Spinal cord (tissue), 10 donors: ENCODE measurements around the gene FRMD4A. TPM values are rescaled to one million over a fixed set of nuclear protein-coding genes. Genes with fewer than 3 reads are reported as not detected.

Source experiments
- DNase-seq, 6 donors: peaks; one replicate each; pipeline versions ENCODE4 v3.0.0 to v3.0.0-alpha.2; 2013 to 2015; ENCODE audit warnings: low spot score in 6 of 6, low read depth in 4 of 6
- H3K27ac ChIP-seq: one replicate; pipeline ENCODE4 v1.5.1; 2013; ENCODE audit warnings: low read depth, low read length, control low read depth
- H3K27me3 ChIP-seq: one replicate; pipeline ENCODE4 v1.6.1; 2013; ENCODE audit warnings: low read length; ENCODE audit not compliant: control insufficient read depth, insufficient read depth
- H3K36me3 ChIP-seq: one replicate; pipeline ENCODE4 v1.6.1; 2013; ENCODE audit warnings: low read length; ENCODE audit not compliant: control insufficient read depth, insufficient read depth
- H3K4me1 ChIP-seq: one replicate; pipeline ENCODE4 v1.6.1; 2013; ENCODE audit warnings: low read length; ENCODE audit not compliant: control insufficient read depth, insufficient read depth
- H3K4me3 ChIP-seq: one replicate; pipeline ENCODE4 v1.5.1; 2013; ENCODE audit warnings: low read depth, low read length, control low read depth
- H3K9me3 ChIP-seq: one replicate; pipeline ENCODE4 v1.6.1; 2013; ENCODE audit warnings: low read length; ENCODE audit not compliant: control insufficient read depth, insufficient read depth
- WGBS: methylation state at CpG from one replicate; pipeline ENCODE4 v1.1.5; 2013; ENCODE audit warnings: missing lambda C conversion rate; ENCODE audit not compliant: insufficient coverage; 5-methylcytosine and 5-hydroxymethylcytosine counted together
- polyA plus RNA-seq, 2 donors: library from polyadenylated mRNA; unstranded; fragments of 120-200 nt; gene quantifications; one replicate each; pipeline ENCODE4 v1.2.1, GENCODE V29; 2013; ENCODE audit not compliant: insufficient read length in 2 of 2
- total RNA-seq, 2 donors: library from RNA; depleted of rRNA in 1 of 2; stranded (reverse); fragments of 120-200 nt in 1 of 2; fragments of >200 nt in 1 of 2; gene quantifications; one replicate each; pipeline versions ENCODE4 v1.2.3 to v1.2.4, GENCODE V29; 2013 to 2014
- donor health status: healthy.

FRMD4A gene
- total and polyA plus RNA-seq, 4 donors: 75.4 to 97.8 (median 91.8) TPM

DNA sequence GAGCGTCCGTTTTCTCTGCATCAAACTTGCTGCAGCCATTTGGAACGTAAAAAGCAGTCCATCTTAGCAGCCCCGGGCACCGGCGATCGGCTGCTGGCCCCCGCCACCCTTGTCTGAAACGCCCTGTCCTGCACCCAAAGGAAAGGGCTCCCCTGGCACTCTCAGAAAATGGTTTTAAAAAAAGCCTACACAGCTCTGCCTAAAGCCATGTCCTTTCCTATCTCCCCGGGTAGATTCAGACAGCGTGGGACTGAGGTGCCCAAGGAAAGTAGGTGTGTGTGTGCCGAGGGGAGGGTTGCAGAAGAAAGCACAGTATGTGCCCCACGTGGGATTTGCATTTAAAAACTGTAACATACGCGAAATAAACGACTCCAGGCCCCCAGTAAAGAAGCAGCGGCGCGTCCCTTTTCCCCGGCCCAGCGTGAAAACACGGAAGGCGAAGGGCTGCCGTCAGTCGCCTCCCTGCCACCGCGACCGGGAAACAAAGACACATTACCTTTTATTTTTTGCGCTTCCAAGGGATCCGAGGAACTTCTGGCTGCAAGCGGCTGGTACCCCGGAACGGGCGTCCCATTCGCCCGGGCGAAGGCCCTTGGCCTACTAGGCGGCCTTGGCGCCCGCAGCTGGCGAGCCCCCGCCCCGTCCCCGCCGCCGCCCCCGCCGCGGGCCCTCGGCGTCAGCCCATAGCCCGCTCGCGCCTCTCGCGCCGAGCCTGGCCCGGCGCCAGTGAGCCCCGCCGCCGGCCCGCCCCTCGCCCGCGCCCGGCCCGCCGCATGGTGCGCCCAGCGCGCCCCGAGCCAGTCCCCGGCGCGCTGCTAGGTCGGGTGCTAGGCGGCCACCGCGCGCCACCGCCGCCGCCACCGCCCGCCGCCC, 439.4 kb downstream of the FRMD4A start:
- under 1% methylated on average over 85 of the region's 87 CpGs for WGBS
- peak in 2 of 6 donors; percentile 73 to 74 for DNase-seq
- Histone ChIP-seq H3K27ac (peak overlapping the region; percentile 76), H3K36me3 (no peaks in the 10 kb centered on the region), H3K9me3 (no peaks in the 10 kb centered on the region), H3K27me3 (no peaks in the 10 kb centered on the region), H3K4me1 (peaks cover 21% of the 10 kb centered on the region), H3K4me3 (peak overlapping the region; percentile 54)

DNA sequence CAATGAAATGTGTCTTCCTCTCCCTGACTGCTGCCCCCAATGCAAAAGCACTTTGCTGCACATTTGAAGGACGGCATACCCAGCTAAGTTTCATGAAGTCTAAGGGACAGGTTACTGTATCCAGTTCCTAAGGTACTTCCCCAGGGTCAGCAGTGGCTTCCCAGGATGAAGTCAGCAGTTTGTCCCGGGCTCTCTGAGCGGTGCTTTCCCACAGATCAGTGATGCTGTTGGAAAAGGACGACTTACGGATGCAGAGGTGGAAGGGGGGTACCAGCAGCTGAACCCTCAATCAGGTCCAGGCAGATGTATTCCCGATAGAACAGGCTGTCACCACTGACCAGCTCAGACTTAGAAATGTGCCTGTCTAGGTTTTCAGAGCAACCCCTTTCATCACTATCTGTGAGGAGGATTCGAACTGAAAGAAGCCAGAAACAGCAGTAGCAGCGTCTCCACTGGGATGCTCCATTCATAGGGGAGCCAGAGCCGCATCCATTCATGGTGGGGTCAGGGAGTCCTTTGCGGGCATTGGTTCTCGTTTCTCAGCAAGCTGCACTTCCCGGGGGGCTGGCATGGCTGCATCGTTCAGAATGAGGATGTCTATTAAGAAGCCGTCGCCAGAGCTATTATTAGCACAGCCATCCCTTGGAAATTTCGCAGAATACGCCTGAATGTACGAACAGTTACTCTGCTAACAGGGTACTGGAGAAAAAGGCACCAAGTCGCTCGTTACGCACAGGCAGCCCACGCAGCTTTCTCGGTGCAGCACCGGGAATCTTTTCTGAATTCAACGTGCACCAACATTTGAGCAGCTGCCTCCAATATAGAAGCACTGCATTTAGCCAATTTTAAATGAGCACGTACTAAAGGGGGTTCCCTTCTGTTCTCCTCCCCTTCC, 440.2 kb downstream of the FRMD4A start:
- WGBS: 8% methylated on average over 26 of the region's 26 CpGs
- Histone ChIP-seq H3K4me3 (peak overlapping the region; percentile 49), H3K27me3 (no peaks in the 10 kb centered on the region), H3K4me1 (peaks cover 30% of the 10 kb centered on the region), H3K9me3 (no peaks in the 10 kb centered on the region), H3K36me3 (no peaks in the 10 kb centered on the region), H3K27ac (peak overlapping the region; percentile 76)
- peak in 5 of 6 donors; percentile 33 to 93 (median 48) for DNase-seq

- no peaks in the 10 kb centered on the region for H3K27me3 ChIP-seq
- no peak overlapping the region for H3K4me3 ChIP-seq
- H3K27ac ChIP-seq: no peak overlapping the region
- DNase-seq: no peak
- peaks cover 36% of the 10 kb centered on the region for H3K4me1 ChIP-seq
- H3K36me3 ChIP-seq: no peaks in the 10 kb centered on the region
- 66% methylated on average over 3 of the region's 4 CpGs for WGBS
- no peaks in the 10 kb centered on the region for H3K9me3 ChIP-seq
Measured at GRCh38 chr10:13887761-13888160, 443.0 kb downstream of the FRMD4A start.

- Histone ChIP-seq H3K4me3 (no peak overlapping the region), H3K4me1 (peaks cover 25% of the 10 kb centered on the region)
Measured at GRCh38 chr10:13885238-13885990, 445.3 kb downstream of the FRMD4A start.

DNA sequence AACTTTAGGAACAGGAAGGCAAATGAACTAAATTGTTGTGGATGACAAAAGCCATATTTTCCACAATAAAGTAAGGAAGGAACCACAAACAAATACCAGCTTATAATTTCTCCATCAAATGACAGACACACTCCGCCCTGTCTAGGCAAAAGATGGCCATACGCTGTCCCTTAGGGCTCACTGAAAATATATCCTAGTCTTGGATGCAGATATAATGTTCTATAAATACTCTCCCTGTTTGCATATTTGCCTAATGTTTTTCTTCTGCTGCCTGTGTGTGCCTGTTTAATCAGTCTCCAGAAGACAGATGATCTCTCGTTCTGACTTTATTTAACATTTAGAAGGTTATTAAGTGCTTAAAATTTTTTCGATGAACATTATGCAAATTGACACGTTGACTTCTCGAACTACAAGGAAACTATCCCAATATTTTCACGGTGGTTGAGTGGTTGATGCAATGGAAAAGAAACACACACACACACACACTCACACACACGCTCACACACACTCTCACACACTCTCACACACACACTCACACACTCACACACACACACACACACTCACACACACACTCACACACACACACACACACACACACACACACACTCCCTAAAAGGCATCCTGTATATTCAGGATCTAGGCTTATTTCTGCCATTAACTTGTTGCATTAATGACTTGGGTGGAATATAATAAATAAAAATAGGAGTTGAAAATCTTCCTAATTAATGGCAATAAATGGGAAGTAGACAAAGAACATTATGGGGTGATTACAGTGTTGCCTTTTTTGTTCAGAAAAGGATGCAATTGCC, 446.9 kb downstream of the FRMD4A start:
- Histone ChIP-seq H3K27me3 (no peaks in the 10 kb centered on the region), H3K4me1 (peaks cover 21% of the 10 kb centered on the region), H3K27ac (no peak overlapping the region), H3K36me3 (no peaks in the 10 kb centered on the region), H3K9me3 (no peaks in the 10 kb centered on the region), H3K4me3 (no peak overlapping the region)
- DNase-seq: peak in 1 of 6 donors; percentile 25
- no CpG with 5 or more reads among the region's 8 CpGs for WGBS

More at GRCh38 chr10:13885238-13885990, 445.3 kb downstream of the FRMD4A start:
- Histone ChIP-seq H3K27me3 (no peaks in the 10 kb centered on the region), H3K36me3 (no peaks in the 10 kb centered on the region), H3K9me3 (no peaks in the 10 kb centered on the region), H3K27ac (peak overlapping the region; percentile 77)
- WGBS: 67% methylated on average over 7 of the region's 9 CpGs
- peak in 2 of 6 donors; percentile 71 to 79 for DNase-seq

DNA sequence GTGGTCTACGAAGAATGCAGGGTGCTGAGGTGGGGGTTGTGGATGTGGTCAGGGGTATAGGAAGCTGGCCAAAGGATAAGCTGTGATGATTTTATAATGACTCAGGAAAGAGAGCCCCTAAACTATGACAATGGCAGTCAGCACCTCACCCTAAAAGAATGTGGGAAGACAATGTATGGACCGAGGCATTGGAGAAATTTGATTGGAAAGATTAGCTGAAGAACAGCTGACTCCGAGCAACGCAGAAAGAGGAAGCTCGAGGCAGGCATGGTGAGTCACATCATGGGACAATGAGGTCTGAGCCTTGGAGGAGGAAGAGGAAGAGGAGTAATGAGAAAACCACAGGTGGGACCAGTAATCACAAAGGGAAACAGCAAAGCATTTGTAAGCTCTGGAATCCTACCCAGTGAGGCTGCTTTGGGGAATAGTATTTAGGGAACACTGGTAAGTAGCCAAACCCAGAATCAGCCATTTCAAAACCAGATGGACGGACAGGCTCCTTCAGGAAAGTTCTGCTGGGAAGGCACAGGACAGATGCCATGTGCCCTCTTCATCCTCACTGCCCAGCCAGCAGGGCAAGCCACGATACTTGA, 448.5 kb downstream of the FRMD4A start:
- Histone ChIP-seq H3K27ac (no peak overlapping the region), H3K4me1 (peaks cover 28% of the 10 kb centered on the region), H3K9me3 (no peaks in the 10 kb centered on the region), H3K27me3 (no peaks in the 10 kb centered on the region), H3K36me3 (no peaks in the 10 kb centered on the region), H3K4me3 (no peak overlapping the region)
- DNase-seq: no peak
- 57% methylated on average over 6 of the region's 7 CpGs for WGBS

GRCh38 chr10:13880760-13881159, 450.0 kb downstream of the FRMD4A start:
- no peak overlapping the region for H3K4me3 ChIP-seq
- H3K4me1 ChIP-seq: peaks cover 18% of the 10 kb centered on the region
- H3K9me3 ChIP-seq: no peaks in the 10 kb centered on the region
- H3K36me3 ChIP-seq: no peaks in the 10 kb centered on the region
- H3K27me3 ChIP-seq: no peaks in the 10 kb centered on the region
- no peak for DNase-seq
- WGBS: 92% methylated on average over 2 of the region's 3 CpGs
- no peak overlapping the region for H3K27ac ChIP-seq

DNA sequence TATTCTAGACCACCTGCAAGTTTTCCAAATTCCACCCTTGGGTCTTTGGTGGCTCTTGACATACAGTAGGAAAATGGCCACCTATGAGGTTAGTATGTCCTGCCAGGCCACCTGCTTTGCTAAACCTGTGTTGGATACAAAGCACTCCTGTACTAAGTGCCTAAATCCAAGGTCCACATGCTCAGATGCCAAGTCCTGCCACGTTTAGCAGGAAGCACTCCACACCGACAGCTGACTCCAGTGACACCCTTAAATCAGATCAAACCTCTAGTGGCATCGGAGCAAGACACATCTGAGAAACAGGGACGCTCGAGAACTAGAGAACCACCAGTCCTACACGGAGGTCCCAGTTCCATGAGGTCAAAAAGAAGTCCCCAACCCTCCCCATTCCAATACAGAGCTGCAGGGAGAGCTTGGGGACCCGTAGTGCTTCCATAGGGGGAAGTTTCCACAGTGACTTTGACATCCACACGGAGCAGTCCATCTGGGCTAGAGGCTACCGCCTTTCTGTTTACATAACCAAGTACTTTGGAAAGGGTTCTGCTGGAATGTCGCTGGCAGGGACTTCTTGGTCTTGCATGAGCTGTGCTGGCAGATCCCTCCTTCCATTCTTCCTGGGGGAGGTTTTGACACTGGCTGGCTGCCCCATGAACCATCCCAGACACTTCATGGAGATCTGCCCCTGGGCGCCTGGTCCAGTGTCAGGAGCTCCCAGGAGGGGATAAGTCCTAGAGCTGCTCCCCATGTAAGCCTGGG, 453.4 kb downstream of the FRMD4A start:
- Histone ChIP-seq H3K4me1 (peaks cover 9% of the 10 kb centered on the region), H3K4me3 (no peak overlapping the region), H3K36me3 (no peaks in the 10 kb centered on the region), H3K27ac (no peak overlapping the region), H3K9me3 (no peaks in the 10 kb centered on the region), H3K27me3 (no peaks in the 10 kb centered on the region)
- 75% methylated on average over 4 of the region's 11 CpGs for WGBS
- no peak for DNase-seq
